ENCODE data around the gene RRAD.

- TF ChIP-seq EZH2phosphoT487 (IDR thresholded peaks at IDR 0.05; ENCODE audit: insufficient read depth, low read depth): no peak
- TF ChIP-seq EZH2 (IDR thresholded peaks at IDR 0.05; ENCODE audit: insufficient read depth, poor library complexity, severe bottlenecking): no peak
These were observed 43.8 kb downstream of the RRAD start for GRCh38 chr16:66881560-66881959.
